ENCODE data around the gene TGM5. TPM values are rescaled to one million over a fixed set of nuclear protein-coding genes. Genes with fewer than 3 reads are reported as not detected.

Gene TGM5
- total and polyA plus RNA-seq, 4 donors, result 0.15 TPM; not detected in 3

DNA sequence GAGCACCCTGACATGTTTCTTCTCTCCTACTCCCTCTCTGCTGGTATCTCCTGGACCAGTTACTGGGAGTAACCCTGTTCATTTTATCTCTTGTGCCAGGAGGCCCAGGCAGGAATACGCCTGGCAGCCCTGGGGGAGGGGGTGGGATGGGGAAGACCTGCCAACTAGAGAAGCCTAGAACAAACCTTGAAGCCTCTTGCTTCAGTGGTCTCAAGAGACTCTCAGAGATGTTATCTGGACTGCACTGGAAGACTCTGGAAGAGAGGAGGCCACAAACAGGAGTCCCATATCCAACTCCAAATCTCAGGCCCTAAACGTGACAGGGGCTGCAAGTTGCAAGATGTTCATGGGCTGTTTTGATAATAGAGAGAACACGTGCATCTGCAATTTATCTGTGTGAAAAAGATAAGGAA, 45.7 kb downstream of the TGM5 start, which contains the start of gene EPB42:
TSS of gene EPB42 (minus strand) at position 28 of the 413 bp plus-strand sequence. CDS start 193 bp downstream, outside the sequence.
- Histone ChIP-seq H3K36me3 (ENCODE audit: control insufficient read depth in 4 of 4, insufficient read depth in 4 of 4, low read length in 4 of 4) (no peaks in the 10 kb centered on the region), H3K4me3 (no peak within 1 kb of the TSS), H3K4me1 (ENCODE audit: control insufficient read depth in 5 of 5, insufficient read depth in 5 of 5, low read length in 5 of 5) (no peaks in the 10 kb centered on the region), H3K27me3 (ENCODE audit: control insufficient read depth in 3 of 3, insufficient read depth in 3 of 3, low read length in 2 of 3) (no peaks in the 10 kb centered on the region), H3K9me3 (ENCODE audit: control insufficient read depth in 4 of 4, insufficient read depth in 3 of 4, low read length in 3 of 4) (no peaks in the 10 kb centered on the region), H3K9ac (ENCODE audit: insufficient read depth in 1 of 2, low read length in 2 of 2) (no peak within 1 kb of the TSS), H3K27ac (ENCODE audit: low read depth in 1 of 2, low read length in 1 of 2) (no peak within 1 kb of the TSS)
- ATAC-seq (ENCODE audit: insufficient read depth, low FRiP score) (no peak), DNase-seq (no peak)
- 65 to 70% methylated on average over 3 of the region's 3 CpGs for WGBS, 2 donors
- TF ChIP-seq, protein P1, sequence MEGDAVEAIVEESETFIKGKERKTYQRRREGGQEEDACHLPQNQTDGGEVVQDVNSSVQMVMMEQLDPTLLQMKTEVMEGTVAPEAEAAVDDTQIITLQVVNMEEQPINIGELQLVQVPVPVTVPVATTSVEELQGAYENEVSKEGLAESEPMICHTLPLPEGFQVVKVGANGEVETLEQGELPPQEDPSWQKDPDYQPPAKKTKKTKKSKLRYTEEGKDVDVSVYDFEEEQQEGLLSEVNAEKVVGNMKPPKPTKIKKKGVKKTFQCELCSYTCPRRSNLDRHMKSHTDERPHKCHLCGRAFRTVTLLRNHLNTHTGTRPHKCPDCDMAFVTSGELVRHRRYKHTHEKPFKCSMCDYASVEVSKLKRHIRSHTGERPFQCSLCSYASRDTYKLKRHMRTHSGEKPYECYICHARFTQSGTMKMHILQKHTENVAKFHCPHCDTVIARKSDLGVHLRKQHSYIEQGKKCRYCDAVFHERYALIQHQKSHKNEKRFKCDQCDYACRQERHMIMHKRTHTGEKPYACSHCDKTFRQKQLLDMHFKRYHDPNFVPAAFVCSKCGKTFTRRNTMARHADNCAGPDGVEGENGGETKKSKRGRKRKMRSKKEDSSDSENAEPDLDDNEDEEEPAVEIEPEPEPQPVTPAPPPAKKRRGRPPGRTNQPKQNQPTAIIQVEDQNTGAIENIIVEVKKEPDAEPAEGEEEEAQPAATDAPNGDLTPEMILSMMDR (IDR thresholded peaks at IDR 0.05; ENCODE audit: control extremely low read depth, extremely low read depth), result no peak

DNA sequence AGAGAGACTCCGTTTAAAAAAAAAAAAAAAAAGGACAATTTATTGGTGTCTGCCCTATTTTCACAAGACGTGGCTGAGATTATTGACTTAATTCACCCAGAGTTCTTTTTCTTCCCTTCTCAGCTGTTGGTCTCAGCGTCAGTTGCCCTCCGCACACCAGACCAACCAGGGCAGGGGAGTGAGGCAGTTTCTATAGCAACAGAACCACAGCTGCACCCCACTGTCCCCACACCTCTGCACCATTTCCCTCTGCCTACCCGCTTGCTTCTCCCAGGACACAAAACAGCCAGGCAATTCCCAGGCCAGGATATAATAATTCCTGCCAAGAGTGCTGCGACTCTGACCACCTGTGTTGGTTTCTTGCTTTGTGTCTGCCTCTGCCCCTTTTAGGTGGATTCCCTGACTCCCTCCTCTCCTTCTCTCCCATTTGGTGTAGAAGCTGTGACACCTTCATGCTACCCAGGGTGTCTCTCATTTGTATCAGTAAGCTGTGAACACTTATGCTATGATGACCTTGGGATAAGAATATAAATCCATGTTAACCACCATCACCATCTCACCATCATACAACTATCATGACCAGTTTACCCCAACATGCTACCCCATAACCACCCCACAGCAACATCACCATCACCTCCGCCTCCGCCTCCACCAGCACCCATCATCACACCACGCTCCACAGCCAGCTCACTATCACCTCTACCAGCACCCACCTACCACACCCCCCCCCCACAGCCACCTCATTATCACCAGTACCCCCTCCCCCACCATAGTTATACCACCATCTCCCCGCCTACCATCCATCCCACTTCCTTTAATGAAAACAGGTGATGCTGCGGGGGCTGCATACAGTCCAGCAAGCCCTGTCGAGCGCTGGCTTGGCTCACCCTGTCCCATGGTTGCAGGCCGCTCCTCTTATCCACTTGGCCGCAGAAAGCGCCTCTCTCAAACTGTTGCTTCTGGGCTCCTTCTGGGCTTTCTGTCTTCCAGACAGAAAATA, 46.5 kb downstream of the TGM5 start:
- WGBS, 2 donors, result 86 to 87% methylated on average over 16 of the region's 16 CpGs
- no peak overlapping the region for H3K4me3 ChIP-seq
- no peaks in the 10 kb centered on the region for H3K4me1 ChIP-seq (ENCODE audit: control insufficient read depth in 5 of 5, insufficient read depth in 5 of 5, low read length in 5 of 5)
- H3K36me3 ChIP-seq (ENCODE audit: control insufficient read depth in 4 of 4, insufficient read depth in 4 of 4, low read length in 4 of 4), result no peaks in the 10 kb centered on the region
- TF ChIP-seq, protein P1 (IDR thresholded peaks at IDR 0.05; ENCODE audit: control extremely low read depth, extremely low read depth), result no peak
- H3K27me3 ChIP-seq (ENCODE audit: control insufficient read depth in 3 of 3, insufficient read depth in 3 of 3, low read length in 2 of 3), result no peaks in the 10 kb centered on the region
- H3K9me3 ChIP-seq (ENCODE audit: control insufficient read depth in 4 of 4, insufficient read depth in 3 of 4, low read length in 3 of 4), result no peaks in the 10 kb centered on the region
- DNase-seq (no peak), ATAC-seq (ENCODE audit: insufficient read depth, low FRiP score) (no peak)
- H3K27ac ChIP-seq (ENCODE audit: low read depth in 1 of 2, low read length in 1 of 2), result no peak overlapping the region
- H3K9ac ChIP-seq (ENCODE audit: insufficient read depth in 1 of 2, low read length in 2 of 2), result no peak overlapping the region

DNA sequence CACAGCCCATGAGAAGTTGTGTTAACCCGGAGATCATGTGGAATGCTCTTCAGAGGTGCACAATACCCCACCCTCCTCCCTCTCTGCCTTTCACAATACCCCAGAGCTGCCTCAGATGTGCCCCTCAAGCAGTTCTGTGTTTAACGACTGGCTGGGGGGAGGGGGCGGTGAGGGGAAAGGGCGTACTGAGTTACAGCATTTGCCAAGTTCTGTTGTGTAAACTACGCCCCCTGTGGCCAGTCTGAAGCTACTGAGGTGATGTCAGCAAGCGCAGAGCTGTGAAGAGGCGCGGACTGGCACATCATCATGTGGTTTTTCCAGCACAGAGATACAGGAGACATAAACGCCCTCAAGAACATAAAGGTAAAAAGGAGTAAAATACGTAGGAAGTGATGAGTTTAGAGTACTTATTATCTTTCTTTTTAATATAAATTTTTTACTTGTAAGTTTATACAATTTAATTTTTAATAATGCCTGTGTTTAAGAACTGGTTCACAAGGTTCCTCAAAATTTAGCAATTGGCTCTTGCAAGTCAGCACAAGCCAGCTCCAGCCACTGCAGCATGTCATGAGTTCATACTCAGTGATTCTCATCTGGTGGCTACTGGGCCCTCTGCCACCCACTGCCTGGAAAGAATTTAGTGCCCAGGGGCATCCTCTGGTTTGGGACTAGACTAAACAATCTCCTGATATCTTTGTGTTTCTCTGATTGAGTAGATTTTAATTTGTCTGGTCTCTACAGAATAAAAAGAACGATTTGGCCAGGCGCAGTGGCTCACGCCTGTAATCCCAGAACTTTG, 47.6 kb downstream of the TGM5 start:
- no peaks in the 10 kb centered on the region for H3K4me1 ChIP-seq (ENCODE audit: control insufficient read depth in 5 of 5, insufficient read depth in 5 of 5, low read length in 5 of 5)
- ATAC-seq (ENCODE audit: insufficient read depth, low FRiP score) (no peak), DNase-seq (peak; percentile 26 to 40 (median 30))
- H3K4me3 ChIP-seq, result no peak overlapping the region
- H3K9ac ChIP-seq (ENCODE audit: insufficient read depth in 1 of 2, low read length in 2 of 2), result no peak overlapping the region
- no peaks in the 10 kb centered on the region for H3K36me3 ChIP-seq (ENCODE audit: control insufficient read depth in 4 of 4, insufficient read depth in 4 of 4, low read length in 4 of 4)
- WGBS, 2 donors, result 51 to 53% methylated on average over 13 of the region's 13 CpGs
- no peak overlapping the region for H3K27ac ChIP-seq (ENCODE audit: low read depth in 1 of 2, low read length in 1 of 2)
- H3K27me3 ChIP-seq (ENCODE audit: control insufficient read depth in 3 of 3, insufficient read depth in 3 of 3, low read length in 2 of 3), result no peaks in the 10 kb centered on the region
- TF ChIP-seq, protein P1 (IDR thresholded peaks at IDR 0.05; ENCODE audit: control extremely low read depth, extremely low read depth), result no peak
- no peaks in the 10 kb centered on the region for H3K9me3 ChIP-seq (ENCODE audit: control insufficient read depth in 4 of 4, insufficient read depth in 3 of 4, low read length in 3 of 4)
